A549 treated with GW870086 at 1 μM for 4 hours (cell line): Measurements from ENCODE around the gene HARS1. TPM values are rescaled to one million over a fixed set of nuclear protein-coding genes. Genes with fewer than 3 reads are reported as not detected.

Experiments used
- total RNA-seq: library from RNA; stranded (reverse); fragments of 200-300 nt; extraction: Qiagen RNA extraction; gene quantifications from 5 replicates; pipeline ENCODE4 v1.2.3, GENCODE V29; 2022; ENCODE audit warnings: low read depth

Gene HARS1
- 73.2 to 85.5 TPM (median 78.1 TPM) in 5 replicates for total RNA-seq

DNA sequence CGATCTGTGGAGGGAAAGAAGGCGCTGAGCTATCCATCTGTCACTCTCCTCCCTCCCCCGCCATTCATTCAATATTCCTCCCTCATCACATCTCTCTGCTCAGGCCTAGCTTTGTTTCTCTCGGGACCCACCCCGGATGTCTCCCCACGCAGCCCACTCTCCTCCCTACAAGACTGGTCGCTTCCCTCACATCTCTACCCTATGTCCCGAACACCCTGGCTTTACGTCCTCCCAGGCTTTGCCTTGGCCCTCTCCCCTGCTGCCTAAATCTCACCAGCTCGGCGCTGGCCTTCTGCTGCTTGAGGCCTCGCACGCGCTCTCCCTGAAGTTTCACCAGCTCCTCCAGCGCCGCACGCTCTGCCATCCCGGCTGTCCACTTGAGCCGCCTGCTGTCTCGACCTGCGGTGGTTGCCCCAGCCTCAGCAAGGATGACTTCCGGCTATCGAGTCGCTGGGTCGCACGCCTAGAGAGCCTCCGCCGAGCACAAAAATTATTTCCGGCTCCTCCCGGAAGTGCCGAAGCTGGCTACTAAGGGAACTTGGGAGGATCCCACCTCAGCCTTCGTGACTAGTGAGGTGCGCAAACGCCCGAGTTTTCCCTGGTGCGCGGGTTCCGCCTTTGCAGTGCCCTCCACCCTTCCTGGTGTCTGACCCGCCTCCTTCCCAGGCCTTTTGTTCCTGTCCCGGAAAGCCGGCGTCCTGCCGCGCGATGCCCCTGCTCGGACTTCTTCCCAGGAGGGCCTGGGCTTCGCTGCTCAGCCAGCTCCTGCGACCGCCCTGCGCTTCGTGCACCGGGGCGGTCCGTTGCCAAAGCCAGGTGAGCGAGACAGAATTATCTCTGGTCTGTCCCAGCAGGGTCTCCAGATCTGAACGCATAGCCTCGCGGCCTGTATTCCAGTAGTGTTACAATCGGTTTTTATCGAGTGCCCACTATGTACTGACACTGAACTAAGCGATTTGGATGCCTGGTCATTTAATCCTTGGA, at the start of gene HARS1, which contains the start of gene HARS2:
Gene HARS1 (minus strand): TSS at position 430 of the 984 bp plus-strand sequence. CDS start 66 bp downstream, at position 364.
Gene HARS2 (plus strand): TSS at position 515 of the 984 bp plus-strand sequence. CDS start 194 bp downstream, at position 709.

GRCh38 chr5:140700177-140701144, 9.3 kb upstream of the HARS1 start, which contains the start of gene ZMAT2:
TSS of gene ZMAT2 (plus strand) at chr5:140700447. CDS start at chr5:140700461, 14 bp downstream.

DNA sequence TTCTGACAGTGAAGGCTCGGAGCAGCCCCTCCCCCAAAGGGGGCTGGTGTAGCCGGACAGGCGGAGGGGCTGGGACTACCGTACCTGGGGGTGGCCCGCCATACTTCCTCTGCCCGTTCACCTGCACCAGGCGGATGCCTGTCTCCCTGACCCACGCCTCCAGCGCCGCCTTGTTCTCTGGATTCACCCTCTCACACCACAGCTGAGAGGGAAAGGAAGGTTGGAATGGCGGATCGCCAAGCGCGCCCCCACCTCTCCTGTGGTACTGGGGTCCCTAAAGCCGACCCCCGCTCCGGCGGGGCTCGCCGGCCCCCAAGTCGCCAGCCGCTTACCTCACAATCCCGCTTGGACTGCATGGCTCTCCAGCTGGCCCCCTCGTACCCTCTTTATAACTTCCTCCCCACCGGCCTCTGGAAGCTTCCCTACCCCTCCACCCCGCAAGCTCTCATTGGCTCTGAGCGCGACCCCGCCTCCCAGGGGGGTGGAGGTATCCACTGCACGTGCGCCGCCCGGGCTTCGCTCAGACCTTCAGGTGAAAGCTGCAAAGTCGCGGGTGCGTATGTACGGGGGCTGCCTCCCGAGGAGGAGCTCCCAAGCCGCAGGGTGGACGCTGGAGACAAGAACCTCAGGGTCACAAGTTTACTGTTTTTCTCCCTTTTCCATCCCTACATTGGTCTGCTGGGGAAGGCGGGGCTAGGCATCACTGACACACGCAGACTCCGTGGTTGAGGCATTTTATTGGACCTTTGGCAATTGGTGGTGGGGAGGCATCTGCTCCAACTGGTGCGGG, 17.8 kb downstream of the HARS1 start, which contains the start of gene DND1:
Gene DND1 (minus strand): TSS at position 390 of the 790 bp plus-strand sequence. CDS start 34 bp downstream, at position 356.

DNA sequence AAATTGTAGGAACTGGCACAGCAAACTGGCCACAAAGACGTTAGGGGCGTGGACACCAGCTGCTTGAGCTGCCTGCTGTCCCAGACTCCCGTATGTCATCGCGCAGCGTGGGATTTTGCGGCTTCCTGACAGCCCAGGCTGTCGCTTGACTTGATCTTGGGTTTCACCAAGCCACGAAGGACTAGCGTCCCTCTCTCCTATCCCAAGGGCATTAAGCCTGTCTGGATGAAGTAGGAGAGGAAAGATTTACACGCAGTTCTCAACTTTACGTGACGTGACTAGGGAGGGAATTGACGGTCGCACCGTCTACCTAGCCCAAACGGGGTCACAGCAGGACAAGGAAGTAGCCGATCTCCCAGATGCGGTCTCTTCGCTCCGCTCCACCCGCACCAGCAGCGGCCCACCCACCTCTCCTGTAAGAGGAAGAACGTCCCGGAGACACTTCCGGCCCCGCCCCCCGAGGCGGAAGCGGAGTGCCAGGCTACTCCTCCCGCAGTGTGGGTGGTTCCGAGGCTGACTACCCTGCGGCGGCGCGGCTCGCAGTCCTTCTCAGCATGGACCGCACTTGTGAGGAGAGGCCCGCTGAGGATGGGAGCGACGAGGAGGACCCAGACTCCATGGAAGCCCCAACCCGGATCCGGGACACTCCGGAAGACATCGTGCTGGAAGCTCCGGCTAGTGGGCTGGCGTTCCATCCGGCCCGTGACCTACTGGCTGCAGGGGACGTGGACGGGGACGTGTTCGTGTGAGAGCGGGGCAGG, 26.6 kb downstream of the HARS1 start, which contains the start of gene WDR55:
Gene WDR55 (plus strand): TSS at position 546 of the 761 bp plus-strand sequence. CDS start 9 bp downstream, at position 555.

GRCh38 chr5:140639148-140639981, 51.8 kb downstream of the HARS1 start, which contains the start of gene TMCO6:
TSS of gene TMCO6 (plus strand) at chr5:140639451. CDS start at chr5:140639528, 77 bp downstream.

GRCh38 chr5:140633021-140633471, 58.1 kb downstream of the HARS1 start, which contains the start of gene CD14:
TSS of gene CD14 (minus strand) at chr5:140633175. CDS start at chr5:140633071, 104 bp downstream.

Other genes starting within 250 kb of the HARS1 start
- 1.1 to 3.0 TPM (median 2.1 TPM) in 5 replicates for gene EIF4EBP3, start 143.7 kb downstream of the HARS1 start, total RNA-seq
- 35.0 to 47.4 TPM (median 44.6 TPM) in 5 replicates for gene SRA1, start 133.9 kb downstream of the HARS1 start, total RNA-seq
- gene APBB3, start 126.8 kb downstream of the HARS1 start, total RNA-seq: 5.2 to 6.8 TPM (median 5.5 TPM) in 5 replicates
- 70.9 to 80.3 TPM (median 77.6 TPM) in 5 replicates for gene SLC35A4, start 126.5 kb downstream of the HARS1 start, total RNA-seq
- 3.0 to 4.8 TPM (median 4.6 TPM) in 5 replicates for gene CD14, start 58.2 kb downstream of the HARS1 start, total RNA-seq
- gene TMCO6, start 51.9 kb downstream of the HARS1 start, total RNA-seq: 9.1 to 14.6 TPM (median 12.8 TPM) in 5 replicates
- 110 to 128 TPM (median 113 TPM) in 5 replicates for gene NDUFA2, start 43.7 kb downstream of the HARS1 start, total RNA-seq
- 82.9 to 107 TPM (median 88.8 TPM) in 5 replicates for gene IK, start 43.5 kb downstream of the HARS1 start, total RNA-seq
- 27.1 to 30.4 TPM (median 30.0 TPM) in 5 replicates for gene WDR55, start 26.5 kb downstream of the HARS1 start, total RNA-seq
- gene DND1, start 17.8 kb downstream of the HARS1 start, total RNA-seq: 0.37 to 0.97 TPM (median 0.64 TPM) in 5 replicates
- gene HARS2, start 85 bp upstream of the HARS1 start, total RNA-seq: 33.2 to 42.4 TPM (median 37.4 TPM) in 5 replicates
- gene ZMAT2, start 9.1 kb upstream of the HARS1 start, total RNA-seq: 80.6 to 110 TPM (median 84.5 TPM) in 5 replicates
- 0.09 to 0.18 TPM (median 0.15 TPM) in 5 replicates for gene PCDHA1, start 94.8 kb upstream of the HARS1 start, total RNA-seq
- 0.06 to 0.10 TPM (median 0.07 TPM) in 3 of 5 replicates, not detected in the others for gene PCDHA2, start 103.5 kb upstream of the HARS1 start, total RNA-seq
- 0.78 to 1.3 TPM (median 0.88 TPM) in 5 replicates for gene PCDHA3, start 109.7 kb upstream of the HARS1 start, total RNA-seq
- gene PCDHA4, start 115.7 kb upstream of the HARS1 start, total RNA-seq: 1.6 to 2.2 TPM (median 2.0 TPM) in 5 replicates
- 0.50 to 0.74 TPM (median 0.70 TPM) in 5 replicates for gene PCDHA5, start 130.2 kb upstream of the HARS1 start, total RNA-seq
- 0.05 to 0.09 TPM (median 0.08 TPM) in 3 of 5 replicates, not detected in the others for gene PCDHA6, start 136.6 kb upstream of the HARS1 start, total RNA-seq
- gene PCDHA7, start 142.9 kb upstream of the HARS1 start, total RNA-seq: 0.08 to 0.13 TPM (median 0.10 TPM) in 5 replicates
- gene PCDHA8, start 149.8 kb upstream of the HARS1 start, total RNA-seq: 0.03 to 0.11 TPM in 2 of 5 replicates, not detected in the others
- 0.02 to 0.07 TPM in 2 of 5 replicates, not detected in the others for gene PCDHA9, start 157.0 kb upstream of the HARS1 start, total RNA-seq
- gene PCDHA10, start 164.5 kb upstream of the HARS1 start, total RNA-seq: 0.03 to 0.05 TPM (median 0.04 TPM) in 4 of 5 replicates, not detected in the other
- gene PCDHA11, start 177.6 kb upstream of the HARS1 start, total RNA-seq: 0.06 to 0.96 TPM (median 0.11 TPM) in 5 replicates
- gene PCDHA12, start 183.9 kb upstream of the HARS1 start, total RNA-seq: 2.5 to 3.4 TPM (median 3.1 TPM) in 5 replicates
- gene PCDHA13, start 190.8 kb upstream of the HARS1 start, total RNA-seq: 0.07 to 0.17 TPM (median 0.10 TPM) in 5 replicates
- 2.4 to 3.3 TPM (median 3.0 TPM) in 5 replicates for gene PCDHAC1, start 234.9 kb upstream of the HARS1 start, total RNA-seq